Renal pelvis (tissue), 4 donors: ENCODE measurements around the gene DDO. TPM values are rescaled to one million over a fixed set of nuclear protein-coding genes. Genes with fewer than 3 reads are reported as not detected.
"Not testable (repeated sequence)": the region's sequence is repeated elsewhere in the genome, so short reads cannot be mapped to it uniquely, and the experiment has no call there.

Experiments
- DNase-seq: peaks from one replicate; pipeline ENCODE4 v3.0.0-alpha.2; 2013
- polyA plus RNA-seq, 3 donors: library from polyadenylated mRNA; unstranded; fragments of 120-200 nt; gene quantifications; one replicate each; pipeline ENCODE4 v1.2.1, GENCODE V29; 2013; ENCODE audit not compliant: insufficient read length in 3 of 3

The DDO gene
- polyA plus RNA-seq, 3 donors = 0.37 to 1.7 (median 0.61) TPM

- no peak for DNase-seq
These were observed 47.1 kb downstream of the DDO start for GRCh38 chr6:110368284-110368683.

GRCh38 chr6:110367825-110368224 lies 47.5 kb downstream of the DDO start:
- DNase-seq = no peak

DNA sequence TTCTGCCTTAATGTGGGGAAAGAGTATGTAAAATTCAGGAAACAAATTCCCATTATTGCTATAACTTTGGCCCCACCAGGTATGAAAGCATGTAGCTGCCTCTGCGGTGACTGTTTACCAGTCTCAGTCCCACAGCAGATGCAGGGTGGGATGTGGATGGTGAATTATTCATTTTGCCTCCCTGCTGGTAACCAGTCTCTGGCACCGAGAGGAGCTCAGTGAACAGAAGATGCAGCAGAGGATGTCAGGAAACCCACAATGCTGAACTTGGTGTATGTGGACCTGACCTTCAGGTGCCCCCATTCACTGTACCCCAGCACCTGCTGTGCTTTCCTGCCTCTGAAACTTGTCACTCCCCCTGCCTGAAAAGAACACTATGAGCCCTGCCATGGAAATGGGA lies 48.4 kb downstream of the DDO start:
- DNase-seq = no peak

GRCh38 chr6:110366256-110366655 lies 49.1 kb downstream of the DDO start:
- no peak for DNase-seq

DNA sequence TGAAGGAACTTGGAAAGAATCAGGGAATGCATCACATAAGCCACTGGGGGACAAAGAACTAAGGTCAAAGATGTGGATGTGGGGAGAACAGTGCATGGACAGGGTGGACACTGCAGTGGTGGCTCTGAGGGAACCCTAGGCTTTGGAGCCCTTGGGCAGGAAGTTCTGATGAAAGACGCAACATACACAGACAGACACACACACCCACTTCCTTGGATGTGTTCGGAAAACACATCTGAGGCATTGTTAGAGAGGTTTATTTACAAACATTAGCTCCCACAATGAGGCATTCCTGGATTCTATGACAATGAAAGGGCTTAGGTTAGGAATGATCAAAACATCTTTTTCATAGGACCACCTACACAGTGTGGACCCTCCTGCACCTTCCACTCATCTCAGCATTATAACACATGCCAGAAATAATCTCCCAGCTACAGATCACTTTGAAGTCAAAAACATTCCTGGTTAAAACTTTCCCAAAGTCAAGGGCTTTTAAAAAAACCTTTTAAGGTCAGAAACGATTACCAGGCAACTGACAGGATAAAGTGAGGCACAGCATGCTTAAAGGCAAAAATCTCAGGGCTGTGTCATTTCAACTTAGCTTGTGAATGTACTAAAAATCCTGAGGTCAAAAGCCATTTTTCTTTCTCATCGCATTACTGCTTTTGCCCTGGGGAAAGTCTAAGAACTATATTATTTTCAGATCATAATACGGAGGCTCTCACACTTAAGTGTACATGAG lies 50.8 kb downstream of the DDO start:
- no peak for DNase-seq

- no peak for DNase-seq
These were observed 51.6 kb downstream of the DDO start for GRCh38 chr6:110363748-110364147.

GRCh38 chr6:110360676-110361075 lies 54.7 kb downstream of the DDO start:
- DNase-seq = no peak

- DNase-seq = no peak
These were observed 55.8 kb downstream of the DDO start for GRCh38 chr6:110359556-110359955.

DNA sequence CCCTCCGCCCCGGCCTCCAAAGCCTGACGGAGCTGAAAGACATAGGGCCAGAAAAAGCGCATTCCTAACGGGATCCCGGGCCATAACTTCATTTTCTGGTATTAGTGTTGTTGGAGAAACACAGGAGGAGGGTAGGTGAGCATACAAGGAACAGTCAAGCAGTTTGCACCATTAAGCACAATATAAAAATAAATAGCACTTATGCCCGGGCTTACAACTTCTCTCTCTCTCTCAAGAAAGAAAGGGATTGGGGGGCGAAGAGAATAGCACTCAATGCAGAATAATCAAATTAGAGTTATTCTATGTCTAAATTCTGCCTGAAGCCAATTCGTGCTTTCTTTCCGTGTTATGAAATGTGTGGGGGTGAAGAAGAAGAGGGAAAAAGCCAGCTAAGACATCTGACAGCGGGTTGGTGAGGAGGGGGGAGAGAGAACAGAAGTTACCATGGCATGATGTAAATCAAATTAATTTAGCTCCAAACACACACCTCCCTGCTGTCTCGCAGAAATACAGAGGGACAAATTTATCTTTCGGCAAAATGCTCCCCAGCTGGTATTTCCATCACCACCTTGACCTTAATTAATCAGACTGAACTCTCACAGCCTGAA lies 56.7 kb downstream of the DDO start:
- no peak for DNase-seq

GRCh38 chr6:110357664-110358552 lies 57.5 kb downstream of the DDO start, which contains the start of gene METTL24:
Gene METTL24 (minus strand): TSS chr6:110358349. CDS start chr6:110358272, 77 bp downstream.
- DNase-seq = peak; percentile 48

DNA sequence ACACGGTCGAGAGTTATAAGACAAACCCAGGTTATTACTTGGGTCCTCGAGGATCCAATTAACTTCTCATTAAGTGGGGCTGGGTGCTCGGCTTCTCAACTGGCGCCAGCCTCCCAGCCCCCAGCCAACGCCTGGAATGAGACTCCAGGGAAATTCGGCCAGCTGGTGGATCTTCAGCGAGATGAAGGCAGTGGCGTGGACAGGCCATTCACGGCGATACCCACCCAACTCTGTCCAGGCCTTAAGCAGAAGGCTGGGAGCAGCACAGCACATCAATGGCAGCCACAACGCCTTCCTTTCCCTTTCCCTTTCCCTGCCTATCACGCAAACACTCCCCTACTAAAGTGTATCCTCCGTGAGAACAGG lies 58.1 kb downstream of the DDO start:
- DNase-seq = no peak

DNA sequence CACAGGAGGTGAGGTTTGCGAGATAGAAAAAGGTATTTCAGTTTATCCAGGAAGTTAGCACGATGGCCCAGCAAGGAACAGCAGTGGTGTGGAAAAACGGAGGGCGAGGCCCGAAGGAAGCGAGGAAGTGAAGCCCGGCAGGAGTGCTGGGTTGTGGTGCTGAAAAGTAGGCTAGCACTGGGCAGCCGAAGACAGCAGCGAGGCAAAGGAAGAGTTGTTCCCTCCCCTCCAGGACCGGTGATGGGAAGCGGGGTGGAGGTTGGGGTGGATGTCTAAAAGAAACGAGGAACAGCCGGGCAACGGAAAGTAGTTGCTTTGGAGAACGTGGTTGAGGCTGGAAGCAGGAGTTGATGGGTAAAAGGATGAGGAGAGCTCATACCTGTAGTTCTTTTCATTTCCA lies 58.6 kb downstream of the DDO start:
- DNase-seq = no peak

- no peak for DNase-seq
These were observed 59.6 kb downstream of the DDO start for GRCh38 chr6:110355727-110356126.

GRCh38 chr6:110355022-110355421 lies 60.4 kb downstream of the DDO start:
- DNase-seq = no peak

DNA sequence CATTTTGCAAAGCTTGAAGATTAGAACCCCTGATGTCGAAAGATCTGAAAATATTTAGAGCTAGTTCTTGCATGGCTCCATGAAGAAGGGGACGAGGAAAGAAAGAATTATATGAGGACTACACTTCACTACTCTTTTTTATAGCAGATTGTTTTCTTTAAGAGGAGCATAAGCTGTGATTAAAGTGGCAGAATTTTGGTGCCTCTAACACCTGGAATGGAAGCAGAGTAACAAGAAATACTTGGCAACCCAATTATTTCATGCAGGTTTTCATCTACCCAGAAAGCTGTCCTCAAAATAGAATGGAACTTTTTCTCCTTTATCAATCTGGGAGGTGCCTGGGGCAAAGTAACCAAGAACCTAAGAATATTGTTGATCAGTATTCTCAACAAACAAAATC lies 61.2 kb downstream of the DDO start:
- DNase-seq = no peak

DNA sequence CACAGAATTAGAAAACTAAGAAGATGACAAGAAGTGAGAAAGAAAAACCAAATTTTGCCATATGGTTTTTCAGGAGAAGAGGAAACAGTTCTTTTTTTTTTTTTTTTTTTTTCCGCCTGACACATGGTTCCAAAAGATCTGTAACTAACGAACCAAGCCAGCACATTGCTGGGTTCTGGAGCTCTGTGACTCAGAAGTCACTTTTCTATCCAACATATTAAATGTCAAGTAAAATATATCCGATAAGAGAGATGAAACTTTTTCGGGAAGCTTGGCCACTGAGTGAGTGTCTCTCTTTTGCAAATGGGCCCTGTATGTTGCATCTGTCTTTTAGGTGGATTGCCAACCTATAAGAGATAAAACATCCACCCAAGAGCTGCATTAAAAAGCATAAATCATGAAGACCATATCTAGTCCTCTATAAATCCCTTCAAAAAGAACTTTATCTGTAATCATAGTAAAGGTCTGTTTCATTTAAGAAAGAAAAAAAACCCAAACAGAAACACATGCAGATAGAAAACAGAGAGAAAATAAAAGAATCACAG lies 61.8 kb downstream of the DDO start:
- no peak for DNase-seq

DNA sequence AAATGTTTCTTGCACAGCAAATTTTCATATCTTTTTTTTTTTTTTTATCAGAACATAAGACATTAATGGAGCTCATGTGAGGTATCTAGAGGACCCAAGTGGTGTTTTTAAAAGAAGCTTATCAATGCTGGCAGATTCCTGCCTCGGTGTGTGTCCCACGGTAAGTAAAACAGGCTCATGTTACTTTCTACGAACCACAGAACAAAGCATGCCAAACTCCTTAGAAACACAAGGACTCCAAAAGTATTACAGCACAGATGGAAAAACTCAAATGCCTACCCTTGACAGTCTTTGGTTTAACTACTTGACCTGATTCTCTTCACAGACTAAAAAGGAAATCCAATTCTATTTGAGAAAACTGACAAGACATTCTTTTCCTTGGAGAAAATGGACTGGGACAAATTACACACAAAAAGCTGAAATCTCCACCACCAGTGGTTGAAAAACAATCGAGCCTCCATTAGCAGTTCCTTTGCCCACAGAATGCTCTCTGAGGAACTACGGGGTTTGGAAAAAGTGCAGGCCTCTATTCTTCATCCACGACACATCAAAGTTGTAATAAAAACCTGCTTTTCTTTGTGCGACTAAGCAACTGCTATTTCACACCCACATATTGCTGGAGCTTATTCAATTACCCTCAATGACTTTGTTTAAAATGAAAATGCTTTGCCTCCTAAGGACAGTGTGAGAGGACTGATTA lies 62.7 kb downstream of the DDO start:
- DNase-seq = peak; percentile 74

DNA sequence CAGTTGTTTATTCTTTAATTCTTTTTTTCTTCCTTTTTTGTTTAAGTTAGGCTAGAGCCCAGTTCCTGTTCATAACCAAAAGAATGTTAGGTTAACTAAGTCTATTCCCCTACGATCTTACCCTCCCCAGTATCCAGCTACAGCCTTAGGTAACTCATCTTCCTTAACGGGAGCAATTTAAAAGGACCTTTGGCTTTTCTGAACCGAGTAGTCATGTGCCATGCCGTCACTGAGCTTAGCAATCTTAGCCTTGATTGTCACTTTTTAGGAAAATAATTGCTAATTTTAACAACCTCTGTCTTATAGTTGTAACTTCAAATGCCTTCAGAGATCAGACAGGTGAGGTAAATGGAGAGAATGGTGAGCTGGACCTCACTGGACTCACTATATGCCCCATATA lies 63.4 kb downstream of the DDO start:
- no peak for DNase-seq

DNA sequence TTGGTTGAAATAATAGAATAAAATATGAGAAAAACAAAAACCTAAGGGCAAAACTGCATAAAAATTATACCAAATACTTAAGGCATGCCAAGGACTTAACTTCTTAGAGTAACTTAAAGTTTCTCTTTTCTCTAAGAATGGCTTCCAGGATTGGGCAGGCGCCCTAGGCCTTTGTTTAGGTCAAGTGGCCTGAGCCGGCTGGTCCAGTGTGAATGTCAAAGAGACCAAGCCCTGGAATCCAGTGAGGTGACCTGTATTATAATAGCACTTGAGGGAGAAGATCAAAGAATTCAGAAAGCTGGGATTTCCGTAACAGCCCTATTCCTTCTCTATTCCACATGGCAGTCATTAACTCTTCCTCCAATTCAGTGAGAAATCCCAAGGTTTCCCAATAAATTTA lies 63.8 kb downstream of the DDO start:
- no peak for DNase-seq

DNA sequence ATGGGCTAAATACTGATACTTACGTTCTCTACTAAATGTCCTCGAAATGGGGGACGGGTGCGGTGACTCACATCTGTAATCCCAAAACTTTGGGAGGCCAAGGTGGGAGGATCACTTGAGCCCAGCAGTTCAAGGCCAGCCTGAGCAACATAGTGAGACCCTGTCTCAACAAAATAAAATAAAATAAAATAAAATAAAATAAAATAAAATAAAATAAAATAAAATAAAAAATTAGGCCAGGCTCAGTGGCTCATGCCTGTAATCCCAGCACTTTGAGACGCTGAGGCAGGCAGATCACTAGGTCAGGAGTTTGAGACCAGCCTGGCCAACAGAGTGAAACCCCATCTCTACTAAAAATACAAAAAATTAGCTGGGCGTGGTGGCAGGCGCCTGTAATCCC lies 64.8 kb downstream of the DDO start:
- not testable (repeated sequence) for DNase-seq

- no peak for DNase-seq
These were observed 66.2 kb downstream of the DDO start for GRCh38 chr6:110348961-110349690.
